ENCODE measurements around the gene SFI1.
"Not testable (repeated sequence)": the region's sequence is repeated elsewhere in the genome, so short reads cannot be mapped to it uniquely, and the experiment has no call there.

Gene SFI1

DNA sequence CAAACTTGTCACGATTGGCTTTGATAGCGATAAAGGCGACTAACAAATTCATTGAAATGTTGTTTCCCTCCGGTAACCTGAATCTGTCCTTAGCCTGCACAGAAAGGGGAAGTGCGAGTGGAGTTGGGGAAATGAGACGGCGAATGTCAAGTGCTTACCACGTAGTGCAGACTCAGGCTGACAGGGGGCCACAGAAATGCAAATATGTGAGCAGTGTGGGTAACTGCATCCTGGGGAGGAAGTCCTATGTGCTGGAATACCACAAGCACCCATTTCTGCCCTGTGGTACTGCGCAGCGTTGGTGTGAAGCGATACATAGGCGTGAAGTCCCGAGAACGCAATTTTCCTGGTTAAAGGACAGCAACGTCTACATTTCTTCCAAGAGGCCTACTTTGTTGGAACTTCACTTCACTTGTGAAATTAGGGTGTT lies 5.8 kb upstream of the SFI1 start:
- ChIA-PET POLR2A (interaction anchor here (0.6 kb wide), 1 partner anchor 94 kb away, joined by 3 read pairs; no protein-coding TSS in a partner anchor), CTCF (interaction anchor here (0.7 to 1.3 kb wide), 5 partner anchors 11 to 175 kb away, joined by 3 to 7 read pairs (median 3); no protein-coding TSS in a partner anchor)
- H3K4me3 ChIP-seq (ENCODE audit: low read depth, low read length): peak overlapping the region; percentile 93
- TF ChIP-seq CTCF (IDR thresholded peaks at IDR 0.05; ENCODE audit: insufficient read depth, low read length, missing control alignments): peak; percentile 19
- no peak for DNase-seq (ENCODE audit: low read depth, low spot score)

DNA sequence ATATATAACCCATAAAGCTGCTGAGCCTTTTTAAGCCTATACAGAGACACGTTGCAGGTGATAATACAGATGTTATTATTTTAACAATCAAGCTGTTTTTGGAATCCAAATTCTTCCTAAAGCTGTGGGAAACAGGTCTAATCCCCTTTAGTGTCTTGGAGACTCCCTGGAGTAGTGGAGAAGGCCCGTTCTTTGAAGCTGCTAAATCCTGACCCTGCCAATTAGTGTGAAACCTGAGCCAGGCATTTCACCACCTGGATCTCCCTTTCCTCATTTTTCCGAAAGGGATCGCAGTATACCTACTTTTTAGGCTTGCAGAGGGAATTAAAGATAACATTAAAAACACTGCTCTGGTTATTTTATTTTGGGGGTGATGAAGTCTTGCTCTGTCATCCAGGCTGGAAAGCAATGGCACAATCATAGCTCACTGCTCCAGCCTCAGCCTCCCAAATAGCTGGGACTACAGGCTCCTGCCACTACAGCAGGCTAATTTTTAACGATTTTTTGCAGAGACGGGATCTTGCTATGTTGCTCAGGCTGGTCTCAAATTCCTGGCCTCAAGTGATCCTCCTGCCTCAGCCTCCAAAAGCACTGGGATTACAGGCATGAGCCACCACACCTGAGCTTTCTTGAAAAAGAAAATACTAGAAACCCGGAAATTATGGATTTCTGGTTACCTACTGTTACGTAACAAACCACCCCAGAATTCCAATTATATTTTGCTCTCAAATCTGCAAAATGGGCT lies 4.9 kb upstream of the SFI1 start:
- no peak for TF ChIP-seq CTCF (IDR thresholded peaks at IDR 0.05; ENCODE audit: insufficient read depth, low read length, missing control alignments)
- POLR2A ChIA-PET: no interaction called here
- no peak for DNase-seq (ENCODE audit: low read depth, low spot score)
- CTCF ChIA-PET: interaction anchor here (0.9 to 1.3 kb wide), 5 partner anchors 10 to 143 kb away, joined by 3 to 7 read pairs (median 3); no protein-coding TSS in a partner anchor
- peak overlapping the region; percentile 93 for H3K4me3 ChIP-seq (ENCODE audit: low read depth, low read length)

- no peak for TF ChIP-seq CTCF (IDR thresholded peaks at IDR 0.05; ENCODE audit: insufficient read depth, low read length, missing control alignments)
- no peak for DNase-seq (ENCODE audit: low read depth, low spot score)
- CTCF ChIA-PET: interaction anchor here (0.7 to 1.2 kb wide), 2 partner anchors 11 to 66 kb away, joined by 3 read pairs; no protein-coding TSS in a partner anchor
- POLR2A ChIA-PET: no interaction called here
- H3K4me3 ChIP-seq (ENCODE audit: low read depth, low read length): no peak overlapping the region
Measured at GRCh38 chr22:31492151-31492550, 4.2 kb upstream of the SFI1 start.

DNA sequence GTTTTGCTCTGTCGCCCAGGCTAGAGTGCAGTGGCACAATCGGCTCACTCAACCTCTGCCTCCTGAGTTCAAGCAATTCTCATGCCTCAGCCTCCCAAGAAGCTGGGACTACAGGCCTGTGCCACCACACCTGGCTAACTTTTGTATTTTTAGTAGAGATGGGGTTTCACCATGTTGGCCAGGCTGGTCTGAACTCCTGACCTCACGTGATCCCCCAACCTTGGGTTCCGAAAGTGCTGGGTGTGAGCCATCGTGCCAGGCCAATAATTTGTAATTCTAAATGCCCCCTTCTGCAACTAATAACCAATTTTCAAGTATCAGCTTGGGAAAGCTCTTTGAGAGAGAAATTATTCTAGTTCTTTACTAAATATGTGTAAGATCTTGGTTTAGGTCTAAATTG lies 3.0 kb upstream of the SFI1 start:
- POLR2A ChIA-PET: interaction anchor here (0.7 kb wide), 1 partner anchor 8 kb away, joined by 3 read pairs; no protein-coding TSS in a partner anchor
- DNase-seq (ENCODE audit: low read depth, low spot score); H3K4me3 ChIP-seq (ENCODE audit: low read depth, low read length); CTCF ChIA-PET: not testable (repeated sequence)

DNA sequence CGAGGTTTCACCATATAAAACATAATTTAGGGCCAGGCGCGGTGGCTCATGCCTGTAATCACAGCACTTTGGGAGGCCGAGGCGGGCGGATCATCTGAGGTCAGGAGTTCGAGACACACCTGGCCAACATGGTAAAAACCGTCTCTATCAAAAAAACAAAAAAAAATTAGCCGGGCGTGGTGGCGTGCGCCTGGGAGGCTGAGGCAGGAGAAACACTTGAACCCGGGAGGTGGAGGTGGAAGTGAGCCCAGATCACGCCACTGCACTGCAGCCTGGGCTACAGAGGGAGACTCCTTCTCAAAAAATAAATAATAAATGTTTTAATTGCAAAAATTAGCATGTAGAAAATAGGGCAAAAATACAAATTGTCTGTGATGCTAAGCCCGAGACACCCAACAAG lies 993 bp upstream of the SFI1 start:
- DNase-seq (ENCODE audit: low read depth, low spot score): no peak
- no peak overlapping the region; the same call in 1 of the 2 replicates for H3K4me3 ChIP-seq (ENCODE audit: low read depth, low read length)
- POLR2A ChIA-PET: no interaction called here
- CTCF ChIA-PET: interaction anchor here (0.7 to 1.0 kb wide), 2 partner anchors 12 to 19 kb away, joined by 3 to 5 read pairs; no protein-coding TSS in a partner anchor
- no peak for TF ChIP-seq CTCF (IDR thresholded peaks at IDR 0.05; ENCODE audit: insufficient read depth, low read length, missing control alignments)

DNA sequence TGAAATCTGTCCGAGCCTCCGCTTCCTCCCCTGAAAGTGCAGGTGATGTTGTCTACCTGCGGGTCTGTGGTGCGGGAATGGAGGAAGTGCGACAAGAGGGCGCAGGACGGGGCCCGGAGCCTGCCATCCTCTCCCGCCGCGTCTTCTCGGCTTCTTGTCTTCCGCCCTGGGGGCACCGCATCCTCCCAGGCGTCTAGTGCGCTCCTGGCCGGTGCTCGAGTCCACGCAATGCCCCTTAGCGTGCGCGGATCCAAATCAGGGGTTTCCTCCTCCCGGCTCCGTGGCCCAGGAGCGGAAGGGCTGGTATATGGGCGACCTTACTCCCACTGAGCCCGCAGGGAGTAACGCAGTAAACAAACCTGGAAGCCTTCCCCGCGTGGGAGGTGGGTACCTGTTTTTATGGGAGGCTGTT lies 405 bp downstream of the SFI1 start:
- DNase-seq (ENCODE audit: low read depth, low spot score): no peak
- CTCF ChIA-PET: no interaction called here
- POLR2A ChIA-PET: no interaction called here
- peak overlapping the region; percentile 95 for H3K4me3 ChIP-seq (ENCODE audit: low read depth, low read length)
- no peak for TF ChIP-seq CTCF (IDR thresholded peaks at IDR 0.05; ENCODE audit: insufficient read depth, low read length, missing control alignments)

All from AG04449 (cell line).